TTC549 (cell line): ENCODE results near the gene MPPED2.

ENCODE experiments used
- FAIRE-seq: peaks from 2 replicates; lab custom pipeline; 2012; peaks lifted over from hg19 to GRCh38; lab: Jason Lieb, UNC

The MPPED2 gene

DNA sequence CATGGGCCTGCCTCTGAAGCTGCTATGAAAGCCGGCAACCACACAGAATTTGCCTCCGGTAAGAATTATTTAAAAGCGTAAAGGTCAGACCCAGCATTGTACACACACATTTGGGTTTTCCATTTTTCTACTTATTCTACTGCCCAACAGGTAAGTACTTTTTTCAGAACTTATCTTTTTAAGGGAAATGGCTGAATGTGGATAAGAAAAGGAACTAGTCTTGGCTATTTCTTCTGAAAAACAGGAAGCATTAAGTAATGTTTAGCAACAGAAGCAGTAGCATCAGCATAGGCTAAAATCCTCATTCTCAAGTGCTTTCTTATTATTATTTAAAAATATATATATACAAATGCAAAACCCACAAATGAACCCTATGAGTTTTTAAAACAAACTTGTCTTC lies 103.1 kb downstream of the MPPED2 start:
- FAIRE-seq: no peak

DNA sequence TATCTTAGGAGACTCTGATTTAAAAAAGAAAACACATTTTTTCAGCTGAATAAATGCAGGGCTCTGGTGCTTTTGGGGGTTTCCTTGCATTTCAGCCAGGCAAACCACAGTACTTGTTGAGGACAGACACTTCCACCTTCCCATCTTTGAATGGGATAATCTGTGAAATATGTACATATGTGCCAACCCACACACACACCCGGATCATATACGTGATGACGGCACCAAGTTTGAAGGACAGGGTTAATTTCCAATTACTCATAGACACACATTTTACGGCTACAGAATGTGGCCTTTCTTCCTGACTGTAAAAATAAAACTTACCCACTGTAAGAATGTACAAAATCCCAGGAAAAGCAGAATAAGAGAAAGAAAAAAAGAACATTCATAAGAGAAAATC lies 104.4 kb downstream of the MPPED2 start:
- no peak for FAIRE-seq

GRCh38 chr11:30481330-30481729 lies 104.8 kb downstream of the MPPED2 start:
- FAIRE-seq: no peak

DNA sequence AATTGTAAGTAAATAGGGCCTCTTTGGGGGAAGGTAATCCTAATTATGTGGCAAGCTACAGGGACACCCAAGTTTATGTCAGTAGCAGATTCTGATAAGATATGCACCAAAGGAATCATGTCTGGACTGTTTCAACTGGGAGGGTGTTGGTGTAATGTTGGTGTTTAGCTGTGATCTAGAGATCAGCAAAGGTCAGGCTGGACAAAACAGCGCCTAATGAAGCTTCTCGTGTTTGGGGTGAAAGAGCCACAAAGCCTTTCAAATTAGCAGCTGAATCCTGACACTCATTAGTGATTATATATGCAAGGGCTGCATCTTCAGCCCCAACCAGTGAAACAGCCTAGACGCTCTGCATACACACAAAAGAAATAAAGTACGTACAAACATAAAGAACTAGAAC lies 106.3 kb downstream of the MPPED2 start:
- FAIRE-seq: no peak

GRCh38 chr11:30478923-30479322 lies 107.2 kb downstream of the MPPED2 start:
- no peak for FAIRE-seq

- no peak for FAIRE-seq
These were observed 109.1 kb downstream of the MPPED2 start for GRCh38 chr11:30477061-30477460.

GRCh38 chr11:30474151-30474954 lies 111.8 kb downstream of the MPPED2 start:
- FAIRE-seq: no peak

- FAIRE-seq: no peak
These were observed 114.9 kb downstream of the MPPED2 start for GRCh38 chr11:30471244-30471643.

DNA sequence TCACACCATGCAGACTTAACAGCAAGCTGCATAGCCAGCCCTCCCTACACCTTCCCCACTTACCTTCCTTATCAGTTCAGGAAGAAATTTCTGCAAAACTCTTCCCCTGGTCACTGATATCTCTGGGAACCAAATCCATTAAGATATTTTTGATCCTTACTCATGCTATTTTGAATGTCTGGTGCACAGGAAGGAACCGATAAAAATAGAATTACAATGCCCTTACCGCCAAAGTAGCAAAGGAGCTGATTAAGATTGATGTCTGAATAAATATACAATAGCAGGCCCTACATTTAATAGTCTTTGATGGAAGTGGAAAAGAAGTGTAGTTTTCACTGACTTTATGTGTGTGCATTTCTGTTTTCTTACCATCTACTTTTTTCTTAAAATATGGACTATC lies 117.3 kb downstream of the MPPED2 start:
- FAIRE-seq: no peak

DNA sequence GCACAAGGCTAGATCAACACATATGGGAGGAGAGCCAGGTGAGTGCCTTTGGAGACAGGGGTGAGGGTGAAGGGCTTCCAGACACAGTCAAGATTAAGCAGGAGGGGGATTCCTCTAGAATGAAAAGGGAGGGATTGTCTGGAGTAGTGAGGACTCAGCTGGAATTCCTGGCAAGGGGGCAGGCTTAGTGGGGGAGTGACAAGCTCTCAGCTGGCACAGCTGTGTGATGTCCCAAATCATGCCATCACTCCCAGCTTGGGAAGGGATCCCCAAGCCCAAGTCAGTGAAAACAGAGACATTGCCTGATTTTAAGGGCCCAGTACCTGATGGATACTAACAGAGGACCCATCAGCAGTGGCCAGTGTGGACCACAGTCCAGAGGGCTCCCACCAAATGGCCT lies 119.0 kb downstream of the MPPED2 start:
- no peak for FAIRE-seq

DNA sequence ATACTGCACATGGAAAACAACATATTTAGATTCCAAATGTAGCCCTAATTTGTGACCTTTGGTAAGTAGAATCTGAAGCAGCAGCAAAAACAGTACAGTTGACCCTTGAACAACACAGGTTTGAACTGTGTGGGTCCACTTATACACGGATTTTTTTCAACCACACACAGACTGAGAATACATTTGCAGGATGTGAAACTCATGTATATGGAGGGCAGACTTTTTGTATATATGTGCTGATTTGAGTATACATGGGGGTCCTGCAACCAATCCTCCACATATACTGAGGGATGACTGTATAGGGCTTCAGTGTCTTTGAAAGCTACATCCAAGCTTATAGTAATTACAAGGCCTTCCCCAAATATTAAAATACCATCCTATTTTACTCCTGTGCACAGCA lies 120.5 kb downstream of the MPPED2 start:
- FAIRE-seq: no peak

- FAIRE-seq: no peak
These were observed 121.0 kb downstream of the MPPED2 start for GRCh38 chr11:30465192-30465591.

DNA sequence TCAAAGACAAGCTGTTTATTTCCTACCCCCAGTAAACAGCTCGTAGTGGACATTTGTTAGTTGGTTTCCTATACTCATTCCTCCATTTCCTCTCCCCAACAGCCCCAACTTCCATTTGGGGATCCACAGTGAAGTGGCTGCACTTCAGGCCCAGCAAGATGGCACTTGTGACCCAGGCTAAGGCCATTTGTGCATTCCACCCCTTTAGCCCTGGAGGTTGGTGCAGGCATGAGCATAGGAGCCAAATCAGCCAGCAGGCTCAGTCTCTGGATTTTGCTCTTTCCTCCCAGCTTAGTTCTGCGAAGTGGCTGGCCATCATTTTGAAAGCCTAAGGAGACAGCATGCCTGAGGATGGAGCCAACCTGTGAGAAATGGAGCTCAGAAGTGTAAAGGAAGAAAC lies 122.9 kb downstream of the MPPED2 start:
- no peak for FAIRE-seq

DNA sequence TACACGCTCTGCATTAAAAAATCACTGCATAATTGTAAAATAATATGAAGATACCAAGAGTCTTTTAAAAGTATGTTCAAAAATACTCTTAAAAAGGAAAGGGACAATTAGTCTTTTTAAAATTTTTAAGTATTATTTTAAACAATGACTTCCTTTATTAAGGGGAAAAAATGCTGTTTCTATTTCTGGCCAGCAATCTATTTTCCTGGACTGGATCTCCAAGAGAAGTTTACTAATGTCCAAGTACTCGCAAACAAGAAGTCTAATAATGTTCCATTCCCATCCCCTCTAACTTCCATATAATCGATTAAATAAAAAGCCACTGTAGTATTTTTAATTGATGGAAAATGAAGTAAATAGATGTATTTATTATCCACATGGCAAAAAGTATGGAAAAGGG lies 123.7 kb downstream of the MPPED2 start:
- FAIRE-seq: no peak

- FAIRE-seq: no peak
These were observed 126.3 kb downstream of the MPPED2 start for GRCh38 chr11:30459821-30460220.

GRCh38 chr11:30459306-30459705 lies 126.8 kb downstream of the MPPED2 start:
- FAIRE-seq: no peak

DNA sequence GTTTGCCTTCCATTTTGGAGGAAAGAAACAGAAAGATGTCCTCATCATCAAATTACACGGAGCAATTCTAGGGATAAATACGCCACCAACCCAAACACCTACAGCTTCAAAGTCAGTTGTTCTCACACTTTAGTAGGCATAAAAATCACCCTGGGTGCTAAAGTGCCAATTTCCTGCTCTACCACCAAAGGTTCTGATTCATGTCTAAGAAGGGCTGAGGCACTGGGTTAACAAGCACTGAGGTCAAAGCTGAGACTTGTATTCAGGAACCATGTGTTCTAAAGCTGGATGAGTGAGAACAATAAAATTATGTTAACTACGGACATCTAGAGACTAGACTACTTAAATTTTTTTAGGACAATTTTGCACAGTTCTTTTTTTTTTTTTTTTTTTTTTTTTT lies 127.6 kb downstream of the MPPED2 start:
- FAIRE-seq: no peak

DNA sequence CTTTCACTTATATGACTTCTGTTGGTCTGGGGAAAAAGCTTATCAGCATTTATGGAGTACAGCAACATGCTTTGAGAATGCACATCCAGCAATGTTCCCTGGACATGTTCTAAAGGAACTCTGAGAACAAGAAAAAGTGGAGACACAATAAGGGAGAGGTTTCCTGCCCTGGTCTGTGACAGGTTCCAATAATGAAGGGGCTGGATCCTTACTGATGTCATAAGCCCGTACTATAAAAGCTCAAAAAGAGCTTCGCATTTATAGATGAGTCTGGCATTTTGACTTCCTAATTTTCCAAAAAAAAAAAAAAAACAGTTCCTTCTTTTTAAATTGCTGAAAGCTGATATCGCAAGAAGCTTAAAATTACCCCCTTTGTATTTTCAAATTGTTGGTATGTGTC lies 129.1 kb downstream of the MPPED2 start:
- no peak for FAIRE-seq

- FAIRE-seq: no peak
These were observed 131.1 kb downstream of the MPPED2 start for GRCh38 chr11:30455025-30455424.

DNA sequence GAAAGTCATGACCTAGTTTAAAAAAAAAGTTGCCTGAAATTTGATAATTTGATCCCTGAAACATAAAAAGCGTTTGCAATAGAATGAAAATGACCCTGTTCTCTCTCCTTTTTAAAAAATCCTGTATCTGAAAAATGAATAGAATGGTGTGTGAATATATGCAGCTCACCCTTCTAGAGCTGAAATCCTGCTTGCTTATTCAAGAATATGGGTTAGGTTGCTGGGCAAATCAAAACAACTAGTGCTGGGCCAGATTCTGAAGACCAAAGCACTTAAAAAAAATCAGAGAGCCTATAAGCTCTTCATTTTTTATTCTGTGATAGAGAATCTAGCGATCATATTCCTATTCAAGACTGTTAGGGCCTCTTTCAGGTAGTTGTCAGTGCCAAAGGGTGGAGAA lies 131.6 kb downstream of the MPPED2 start:
- no peak for FAIRE-seq

GRCh38 chr11:30454111-30454510 lies 132.0 kb downstream of the MPPED2 start:
- FAIRE-seq: no peak

GRCh38 chr11:30453705-30454104 lies 132.4 kb downstream of the MPPED2 start:
- FAIRE-seq: no peak

DNA sequence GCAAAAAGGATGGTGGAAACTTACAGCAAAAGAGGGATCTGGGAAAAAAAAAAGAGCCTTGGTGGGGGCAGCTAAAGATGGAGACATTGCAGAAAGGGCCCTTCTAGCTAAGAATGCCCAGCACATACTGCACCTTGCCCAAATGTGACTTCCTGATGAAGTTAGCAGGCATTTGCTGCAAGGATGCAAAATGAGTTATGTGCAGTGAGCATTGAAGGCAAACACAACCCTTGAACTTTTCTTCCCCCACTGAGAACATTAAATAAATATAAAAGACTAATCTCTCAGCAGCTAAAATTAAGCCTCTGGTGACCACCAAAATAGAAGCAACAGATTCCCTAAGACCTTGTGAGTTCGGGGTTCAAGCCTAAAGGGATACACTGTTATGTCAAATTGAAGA lies 133.3 kb downstream of the MPPED2 start:
- FAIRE-seq: no peak

GRCh38 chr11:30452114-30452513 lies 134.0 kb downstream of the MPPED2 start:
- FAIRE-seq: no peak

GRCh38 chr11:30451626-30452025 lies 134.5 kb downstream of the MPPED2 start:
- FAIRE-seq: no peak
